ENCODE results near the gene RFTN2. TPM values are rescaled to one million over a fixed set of nuclear protein-coding genes. Genes with fewer than 3 reads are reported as not detected.

Gene RFTN2
- polyA plus RNA-seq, 1 of the 3 experiments (the other 2 are of a cell fraction): 0.05 TPM

DNA sequence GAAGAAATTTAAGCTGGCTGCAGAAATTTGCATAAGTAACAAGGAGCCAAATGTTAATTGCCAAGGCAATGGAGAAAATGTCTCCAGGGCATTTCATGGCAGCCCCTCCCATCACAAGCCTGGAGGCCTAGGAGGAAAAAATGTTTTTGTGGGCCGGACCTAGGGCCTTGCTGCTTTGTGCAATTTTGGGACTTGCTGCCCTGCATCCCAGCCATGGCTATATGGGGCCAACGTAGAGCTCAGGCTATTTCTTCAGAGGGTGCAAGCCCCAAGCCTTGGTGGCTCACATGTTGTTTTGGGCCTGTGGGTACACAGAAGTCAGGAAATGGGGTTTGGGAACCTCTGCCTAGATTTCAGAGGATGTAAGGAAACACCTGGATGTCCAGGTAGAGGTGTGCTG lies 101.8 kb downstream of the RFTN2 start:
- POLR2A ChIA-PET: no interaction called here
- Histone ChIP-seq H3K27ac (ENCODE audit: low read depth in 2 of 2, low read length in 1 of 2) (no peak overlapping the region), H3K4me2 (no peak overlapping the region), H4K20me1 (ENCODE audit: insufficient read depth) (no peaks in the 10 kb centered on the region), H3K79me2 (ENCODE audit: insufficient read depth) (no peaks in the 10 kb centered on the region), H3K4me1 (ENCODE audit: control insufficient read depth in 1 of 2, insufficient read depth in 2 of 2, low read depth in 1 of 2, low read length in 1 of 2) (no peaks in the 10 kb centered on the region; a peak in 1 of 4 replicates), H3K36me3 (replicated peaks in 1 of 2; ENCODE audit: control insufficient read depth in 1 of 2, insufficient read depth in 2 of 2, low read length in 1 of 2) (peaks cover 5 to 13% of the 10 kb centered on the region in 2 experiments), H3K9me3 (no peaks in the 10 kb centered on the region; the same call in 1 of the 2 replicates), H3K27me3 (ENCODE audit: insufficient read depth) (no peaks in the 10 kb centered on the region), H3F3A (replicated peaks; ENCODE audit: insufficient read depth) (peaks cover 7% of the 10 kb centered on the region), H2AFZ (ENCODE audit: low read depth) (no peak overlapping the region), H3K9ac (no peak overlapping the region), H3K9me2 (no peaks in the 10 kb centered on the region), H3K4me3 (ENCODE audit: low read depth in 2 of 2, low read length in 1 of 2) (no peak overlapping the region; a peak in 1 of 4 replicates)
- CTCF ChIA-PET: no interaction called here
- no peak for DNase-seq
- no CpG with 5 or more reads among the region's 2 CpGs for WGBS (ENCODE audit: low lambda C conversion rate)
- no peak for TF ChIP-seq NRF1 (IDR thresholded peaks at IDR 0.05; ENCODE audit: low read depth, low read length)
- TF ChIP-seq RAD21 (IDR thresholded peaks at IDR 0.05; ENCODE audit: low read length): no peak
- TF ChIP-seq SIN3A (IDR thresholded peaks at IDR 0.05; ENCODE audit: borderline replicate concordance, low read depth, low read length): no peak
- TF ChIP-seq, protein P1, sequence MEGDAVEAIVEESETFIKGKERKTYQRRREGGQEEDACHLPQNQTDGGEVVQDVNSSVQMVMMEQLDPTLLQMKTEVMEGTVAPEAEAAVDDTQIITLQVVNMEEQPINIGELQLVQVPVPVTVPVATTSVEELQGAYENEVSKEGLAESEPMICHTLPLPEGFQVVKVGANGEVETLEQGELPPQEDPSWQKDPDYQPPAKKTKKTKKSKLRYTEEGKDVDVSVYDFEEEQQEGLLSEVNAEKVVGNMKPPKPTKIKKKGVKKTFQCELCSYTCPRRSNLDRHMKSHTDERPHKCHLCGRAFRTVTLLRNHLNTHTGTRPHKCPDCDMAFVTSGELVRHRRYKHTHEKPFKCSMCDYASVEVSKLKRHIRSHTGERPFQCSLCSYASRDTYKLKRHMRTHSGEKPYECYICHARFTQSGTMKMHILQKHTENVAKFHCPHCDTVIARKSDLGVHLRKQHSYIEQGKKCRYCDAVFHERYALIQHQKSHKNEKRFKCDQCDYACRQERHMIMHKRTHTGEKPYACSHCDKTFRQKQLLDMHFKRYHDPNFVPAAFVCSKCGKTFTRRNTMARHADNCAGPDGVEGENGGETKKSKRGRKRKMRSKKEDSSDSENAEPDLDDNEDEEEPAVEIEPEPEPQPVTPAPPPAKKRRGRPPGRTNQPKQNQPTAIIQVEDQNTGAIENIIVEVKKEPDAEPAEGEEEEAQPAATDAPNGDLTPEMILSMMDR (IDR thresholded peaks at IDR 0.05): no peak
- no peak for TF ChIP-seq TCF12 (IDR thresholded peaks at IDR 0.05)
- TF ChIP-seq, protein P2, sequence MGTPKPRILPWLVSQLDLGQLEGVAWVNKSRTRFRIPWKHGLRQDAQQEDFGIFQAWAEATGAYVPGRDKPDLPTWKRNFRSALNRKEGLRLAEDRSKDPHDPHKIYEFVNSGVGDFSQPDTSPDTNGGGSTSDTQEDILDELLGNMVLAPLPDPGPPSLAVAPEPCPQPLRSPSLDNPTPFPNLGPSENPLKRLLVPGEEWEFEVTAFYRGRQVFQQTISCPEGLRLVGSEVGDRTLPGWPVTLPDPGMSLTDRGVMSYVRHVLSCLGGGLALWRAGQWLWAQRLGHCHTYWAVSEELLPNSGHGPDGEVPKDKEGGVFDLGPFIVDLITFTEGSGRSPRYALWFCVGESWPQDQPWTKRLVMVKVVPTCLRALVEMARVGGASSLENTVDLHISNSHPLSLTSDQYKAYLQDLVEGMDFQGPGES (IDR thresholded peaks at IDR 0.05; ENCODE audit: low read depth, low read length): no peak
- TF ChIP-seq EP300 (IDR thresholded peaks at IDR 0.05; ENCODE audit: borderline replicate concordance in 1 of 2, low read depth in 1 of 2, low read length in 1 of 2): no peak
- no peak for TF ChIP-seq RXRA (IDR thresholded peaks at IDR 0.05; ENCODE audit: borderline replicate concordance, low read depth)
- TF ChIP-seq, protein P3, sequence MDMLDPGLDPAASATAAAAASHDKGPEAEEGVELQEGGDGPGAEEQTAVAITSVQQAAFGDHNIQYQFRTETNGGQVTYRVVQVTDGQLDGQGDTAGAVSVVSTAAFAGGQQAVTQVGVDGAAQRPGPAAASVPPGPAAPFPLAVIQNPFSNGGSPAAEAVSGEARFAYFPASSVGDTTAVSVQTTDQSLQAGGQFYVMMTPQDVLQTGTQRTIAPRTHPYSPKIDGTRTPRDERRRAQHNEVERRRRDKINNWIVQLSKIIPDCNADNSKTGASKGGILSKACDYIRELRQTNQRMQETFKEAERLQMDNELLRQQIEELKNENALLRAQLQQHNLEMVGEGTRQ (IDR thresholded peaks at IDR 0.05; ENCODE audit: borderline replicate concordance, low read depth, low read length): no peak
- TF ChIP-seq CHD2 (IDR thresholded peaks at IDR 0.05; ENCODE audit: low read length, partially characterized antibody): no peak
- TF ChIP-seq MEF2A (IDR thresholded peaks at IDR 0.05; ENCODE audit: borderline replicate concordance, low read depth): no peak

DNA sequence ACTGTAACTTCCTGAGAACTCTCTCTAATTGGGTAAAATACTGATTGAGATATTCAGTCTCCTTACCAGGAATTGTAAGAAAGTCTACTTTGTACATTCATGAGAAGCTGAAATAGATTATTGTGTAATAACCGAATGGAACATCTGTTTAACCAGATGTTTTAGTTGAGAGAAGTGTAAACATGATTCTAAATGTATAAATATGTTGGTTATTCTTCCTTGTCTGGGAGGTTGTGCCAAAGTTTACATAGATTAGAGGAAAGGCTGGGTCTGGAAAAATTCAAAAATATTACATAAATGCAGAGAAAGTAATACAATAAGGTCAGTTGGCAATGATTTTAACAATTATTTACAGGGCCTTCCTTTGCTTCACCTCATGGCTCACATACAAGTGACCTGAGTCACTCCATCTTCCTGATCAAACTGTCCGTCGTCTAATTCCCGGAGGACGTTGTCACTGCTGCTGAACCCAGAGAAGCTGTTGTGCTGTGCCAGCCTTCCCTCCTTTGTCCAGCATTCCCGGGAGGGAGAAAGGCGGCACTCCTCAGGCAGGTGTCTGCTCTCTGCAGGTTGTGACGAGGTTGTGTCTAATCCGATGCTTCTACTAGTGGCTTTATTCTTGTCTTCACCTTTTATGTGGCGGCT lies 103.6 kb downstream of the RFTN2 start:
- no peaks in the 10 kb centered on the region for H3K27me3 ChIP-seq (ENCODE audit: insufficient read depth)
- H3K4me1 ChIP-seq (ENCODE audit: control insufficient read depth in 1 of 2, insufficient read depth in 2 of 2, low read depth in 1 of 2, low read length in 1 of 2): no peaks in the 10 kb centered on the region; a peak in 1 of 4 replicates
- POLR2A ChIA-PET: no interaction called here
- H3F3A ChIP-seq (replicated peaks; ENCODE audit: insufficient read depth): peaks cover 7% of the 10 kb centered on the region
- H3K9me3 ChIP-seq: no peaks in the 10 kb centered on the region; the same call in 1 of the 2 replicates
- no peaks in the 10 kb centered on the region for H3K9me2 ChIP-seq
- 69% methylated on average over 10 of the region's 10 CpGs for WGBS (ENCODE audit: low lambda C conversion rate)
- no peak overlapping the region for H2AFZ ChIP-seq (ENCODE audit: low read depth)
- H3K9ac ChIP-seq: no peak overlapping the region
- H3K36me3 ChIP-seq (replicated peaks in 1 of 2; ENCODE audit: control insufficient read depth in 1 of 2, insufficient read depth in 2 of 2, low read length in 1 of 2): peaks cover 5 to 18% of the 10 kb centered on the region in 2 experiments
- no peak for DNase-seq
- H3K79me2 ChIP-seq (ENCODE audit: insufficient read depth): no peaks in the 10 kb centered on the region
- no peak overlapping the region for H3K4me3 ChIP-seq (ENCODE audit: low read depth in 2 of 2, low read length in 1 of 2)
- 0 out of 4 replicates have a peak overlapping the region, but pooled peaks of 1 of the 2 experiments have one; percentile 10 for H3K27ac ChIP-seq (ENCODE audit: low read depth in 2 of 2, low read length in 1 of 2)
- TF ChIP-seq TEAD4 (IDR thresholded peaks at IDR 0.05; ENCODE audit: borderline replicate concordance, insufficient read depth) (no peak), TAF1 (IDR thresholded peaks at IDR 0.05; ENCODE audit: borderline replicate concordance, low read depth, low read length) (no peak), FOSL2 (IDR thresholded peaks at IDR 0.05; ENCODE audit: borderline replicate concordance, low read depth) (no peak), FOXJ3 (CRISPR knock-in tag; IDR thresholded peaks at IDR 0.05) (no peak), NRF1 (IDR thresholded peaks at IDR 0.05; ENCODE audit: low read depth, low read length) (no peak), CHD2 (IDR thresholded peaks at IDR 0.05; ENCODE audit: low read length, partially characterized antibody) (no peak), SIN3A (IDR thresholded peaks at IDR 0.05; ENCODE audit: borderline replicate concordance, low read depth, low read length) (no peak), RXRA (IDR thresholded peaks at IDR 0.05; ENCODE audit: borderline replicate concordance, low read depth) (no peak)
- TF ChIP-seq, protein P3 (IDR thresholded peaks at IDR 0.05; ENCODE audit: borderline replicate concordance, low read depth, low read length): no peak
- TF ChIP-seq, protein P4, sequence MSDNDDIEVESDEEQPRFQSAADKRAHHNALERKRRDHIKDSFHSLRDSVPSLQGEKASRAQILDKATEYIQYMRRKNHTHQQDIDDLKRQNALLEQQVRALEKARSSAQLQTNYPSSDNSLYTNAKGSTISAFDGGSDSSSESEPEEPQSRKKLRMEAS (IDR thresholded peaks at IDR 0.05; ENCODE audit: low read depth): no peak
- CTCF ChIA-PET: no interaction called here
- no peak overlapping the region for H3K4me2 ChIP-seq
- no peaks in the 10 kb centered on the region for H4K20me1 ChIP-seq (ENCODE audit: insufficient read depth)

Data from SK-N-SH (cell line).